Hepatocyte (in vitro differentiated cells): ENCODE data around the gene PLA2G4D. TPM values are rescaled to one million over a fixed set of nuclear protein-coding genes. Genes with fewer than 3 reads are reported as not detected.

Experiments
- DNase-seq: peaks from one replicate; pipeline ENCODE4 v3.0.0-alpha.2; 2016; ENCODE audit warnings: low spot score
- H2AFZ ChIP-seq: fragments of 200-600 bp; sonication (generic); 2 replicates; pipeline ENCODE4 v1.6.0; 2016; ENCODE audit warnings: antibody characterized with exemption, mild to moderate bottlenecking
- H3K27ac ChIP-seq: fragments of 200-600 bp; sonication (generic); 2 replicates; pipeline ENCODE4 v1.5.1; 2016; ENCODE audit warnings: mild to moderate bottlenecking
- H3K27me3 ChIP-seq: fragments of 200-600 bp; sonication (generic); 2 replicates; pipeline ENCODE4 v1.6.1; 2016
- H3K36me3 ChIP-seq: fragments of 200-600 bp; sonication (generic); replicated peaks from 2 replicates; pipeline ENCODE4 v1.5.1; 2016; ENCODE audit warnings: low read depth; ENCODE audit not compliant: insufficient read depth
- H3K4me1 ChIP-seq: fragments of 200-600 bp; sonication (generic); 2 replicates; pipeline ENCODE4 v1.5.1; 2016; ENCODE audit warnings: mild to moderate bottlenecking, moderate library complexity; ENCODE audit not compliant: insufficient read depth
- H3K4me2 ChIP-seq: fragments of 200-600 bp; sonication (generic); 2 replicates; pipeline ENCODE4 v1.6.0; 2016
- H3K4me3 ChIP-seq: fragments of 200-600 bp; sonication (generic); 2 replicates; pipeline ENCODE4 v1.5.1; 2016; ENCODE audit warnings: mild to moderate bottlenecking
- H3K79me2 ChIP-seq: fragments of 200-600 bp; sonication (generic); 2 replicates; pipeline ENCODE4 v1.6.0; 2017; ENCODE audit warnings: mild to moderate bottlenecking
- H3K9me2 ChIP-seq: fragments of 200-600 bp; sonication (generic); replicated peaks from 2 replicates; pipeline ENCODE4 v1.6.0; 2017; ENCODE audit warnings: mild to moderate bottlenecking; ENCODE audit not compliant: insufficient read depth
- H3K9me3 ChIP-seq: fragments of 200-600 bp; sonication (generic); 2 replicates; pipeline ENCODE4 v1.5.1; 2016; ENCODE audit warnings: low read depth, mild to moderate bottlenecking
- H4K20me1 ChIP-seq: fragments of 200-600 bp; sonication (generic); 2 replicates; pipeline ENCODE4 v1.6.0; 2016; ENCODE audit warnings: mild to moderate bottlenecking; ENCODE audit not compliant: insufficient read depth, poor library complexity, severe bottlenecking
- EZH2 ChIP-seq: fragments of 200-600 bp; sonication (generic); IDR thresholded peaks from 2 replicates; pipeline ENCODE4 v1.6.1; 2016; ENCODE audit warnings: antibody characterized with exemption, mild to moderate bottlenecking, borderline replicate concordance
- EZH2phosphoT487 ChIP-seq: fragments of 200-600 bp; sonication (generic); IDR thresholded peaks from one replicate; pipeline ENCODE4 v1.6.1; 2018; ENCODE audit warnings: antibody characterized with exemption, mild to moderate bottlenecking, low read depth, moderate library complexity; ENCODE audit not compliant: unreplicated experiment, severe bottlenecking
- WGBS: methylation state at CpG from one replicate; pipeline ENCODE4 v1.1.6; 2016; ENCODE audit warnings: low lambda C conversion rate; ENCODE audit errors: missing lambda C conversion rate; 5-methylcytosine and 5-hydroxymethylcytosine counted together
- polyA plus RNA-seq: library from polyadenylated mRNA; unstranded; fragments of >200 nt; fragmentation: Nextera tagmentation; extraction: Ambion mirVana; gene quantifications from 2 replicates; pipeline ENCODE4 v1.2.1, GENCODE V29; 2016
- total RNA-seq: library from RNA; depleted of rRNA; stranded (reverse); fragments of >200 nt; gene quantifications from 2 replicates; pipeline ENCODE4 v1.2.3, GENCODE V29; 2014
- TF ChIP-seq, protein P1 (sequence below): fragments of 200-600 bp; sonication (generic); IDR thresholded peaks from 2 replicates; pipeline ENCODE4 v1.5.1; 2016; ENCODE audit warnings: antibody characterized with exemption, mild to moderate bottlenecking; ENCODE audit not compliant: poor library complexity

Gene PLA2G4D
- total and polyA plus RNA-seq, 2 experiments from 2014 or later = 0.17 TPM; not detected in 1

DNA sequence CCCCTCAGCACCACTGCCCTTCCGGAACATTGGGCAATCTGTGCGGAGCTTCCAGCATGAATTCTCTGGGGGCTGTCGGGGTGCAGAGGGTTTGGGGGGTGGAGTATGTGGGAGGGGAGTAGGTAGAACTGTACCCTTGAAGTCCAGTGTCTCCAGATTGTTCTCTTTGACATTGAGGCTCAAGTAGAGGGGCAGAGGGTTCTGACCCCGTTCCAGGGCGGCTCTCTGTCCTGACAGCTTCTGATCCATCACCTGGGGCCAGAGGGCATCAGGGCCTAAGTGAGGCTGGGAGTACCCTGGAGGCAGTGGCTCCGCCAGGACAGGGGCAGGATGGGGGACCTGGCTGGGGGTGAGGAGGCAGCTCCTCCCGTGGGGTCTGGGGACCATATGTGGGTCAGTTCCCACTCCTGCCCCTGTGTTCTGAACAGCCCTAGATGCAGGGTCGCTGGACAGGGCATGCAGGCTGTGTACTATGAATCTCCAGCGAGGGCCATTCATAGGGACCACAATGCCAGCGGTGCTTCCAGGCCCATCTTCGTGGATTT, 22.1 kb downstream of the PLA2G4D start:
- H3K4me2 ChIP-seq = no peak overlapping the region
- no peak overlapping the region for H2AFZ ChIP-seq
- H3K9me2 ChIP-seq = no peaks in the 10 kb centered on the region
- H3K79me2 ChIP-seq = no peaks in the 10 kb centered on the region
- H3K27ac ChIP-seq = no peak overlapping the region
- H3K36me3 ChIP-seq = no peaks in the 10 kb centered on the region
- no peak for DNase-seq
- H3K4me1 ChIP-seq = no peaks in the 10 kb centered on the region
- TF ChIP-seq, protein P1, sequence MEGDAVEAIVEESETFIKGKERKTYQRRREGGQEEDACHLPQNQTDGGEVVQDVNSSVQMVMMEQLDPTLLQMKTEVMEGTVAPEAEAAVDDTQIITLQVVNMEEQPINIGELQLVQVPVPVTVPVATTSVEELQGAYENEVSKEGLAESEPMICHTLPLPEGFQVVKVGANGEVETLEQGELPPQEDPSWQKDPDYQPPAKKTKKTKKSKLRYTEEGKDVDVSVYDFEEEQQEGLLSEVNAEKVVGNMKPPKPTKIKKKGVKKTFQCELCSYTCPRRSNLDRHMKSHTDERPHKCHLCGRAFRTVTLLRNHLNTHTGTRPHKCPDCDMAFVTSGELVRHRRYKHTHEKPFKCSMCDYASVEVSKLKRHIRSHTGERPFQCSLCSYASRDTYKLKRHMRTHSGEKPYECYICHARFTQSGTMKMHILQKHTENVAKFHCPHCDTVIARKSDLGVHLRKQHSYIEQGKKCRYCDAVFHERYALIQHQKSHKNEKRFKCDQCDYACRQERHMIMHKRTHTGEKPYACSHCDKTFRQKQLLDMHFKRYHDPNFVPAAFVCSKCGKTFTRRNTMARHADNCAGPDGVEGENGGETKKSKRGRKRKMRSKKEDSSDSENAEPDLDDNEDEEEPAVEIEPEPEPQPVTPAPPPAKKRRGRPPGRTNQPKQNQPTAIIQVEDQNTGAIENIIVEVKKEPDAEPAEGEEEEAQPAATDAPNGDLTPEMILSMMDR = no peak
- no peak for TF ChIP-seq EZH2phosphoT487
- no peak for TF ChIP-seq EZH2
- WGBS = 91% methylated on average over 10 of the region's 11 CpGs
- H4K20me1 ChIP-seq = no peaks in the 10 kb centered on the region
- no peaks in the 10 kb centered on the region for H3K27me3 ChIP-seq
- H3K9me3 ChIP-seq = no peaks in the 10 kb centered on the region
- no peak overlapping the region for H3K4me3 ChIP-seq

DNA sequence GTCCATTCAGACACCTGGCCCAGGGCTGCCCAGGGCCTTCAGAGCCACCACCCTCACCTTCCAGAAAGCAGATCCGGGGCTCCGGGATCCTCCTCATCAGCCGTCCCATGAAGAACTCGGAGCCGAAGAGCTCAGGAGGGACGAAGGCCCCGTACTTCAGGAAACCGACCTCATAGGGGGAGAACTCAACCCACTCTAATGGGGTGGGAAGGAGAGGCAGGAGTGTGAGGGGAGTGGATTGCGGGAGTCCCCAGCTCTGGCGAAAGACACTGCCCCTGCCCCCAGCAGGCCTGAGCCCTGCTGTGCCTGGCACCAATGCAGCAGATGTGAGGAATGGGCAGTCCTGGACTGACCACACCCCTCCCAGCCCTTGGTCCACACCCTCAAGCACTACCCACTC, 22.6 kb downstream of the PLA2G4D start:
- Histone ChIP-seq H3K4me1 (no peaks in the 10 kb centered on the region), H3K4me3 (no peak overlapping the region), H2AFZ (no peak overlapping the region), H3K9me2 (no peaks in the 10 kb centered on the region), H3K4me2 (no peak overlapping the region), H3K27me3 (no peaks in the 10 kb centered on the region), H3K79me2 (no peaks in the 10 kb centered on the region), H4K20me1 (no peaks in the 10 kb centered on the region), H3K9me3 (no peaks in the 10 kb centered on the region), H3K36me3 (no peaks in the 10 kb centered on the region), H3K27ac (no peak overlapping the region)
- 94% methylated on average over 10 of the region's 10 CpGs for WGBS
- no peak for DNase-seq
- TF ChIP-seq EZH2phosphoT487 = no peak
- TF ChIP-seq, protein P1 = no peak

DNA sequence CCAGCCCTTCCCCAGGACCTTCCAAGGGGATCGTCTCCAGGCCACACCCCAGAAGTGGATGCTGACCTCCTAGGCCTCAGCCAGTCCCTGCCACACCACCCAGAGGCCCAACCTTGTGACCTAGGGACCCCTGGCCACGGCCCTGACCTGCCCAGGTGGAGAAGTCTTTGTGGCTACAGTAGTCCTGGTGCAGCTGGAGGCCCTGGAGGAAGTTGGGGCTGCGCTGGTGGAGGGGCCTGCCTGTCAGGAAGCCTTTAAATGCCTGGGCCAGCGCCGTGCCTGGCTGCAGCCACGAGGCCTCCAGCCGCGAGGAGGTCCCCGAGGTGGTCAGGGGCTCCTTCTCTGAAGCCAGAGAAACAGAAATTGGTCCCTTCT, 23.4 kb downstream of the PLA2G4D start:
- no peaks in the 10 kb centered on the region for H3K4me1 ChIP-seq
- H2AFZ ChIP-seq = no peak overlapping the region
- H3K9me3 ChIP-seq = no peaks in the 10 kb centered on the region
- TF ChIP-seq EZH2 (no peak), EZH2phosphoT487 (no peak)
- TF ChIP-seq, protein P1 = no peak
- no peak overlapping the region for H3K4me2 ChIP-seq
- H3K79me2 ChIP-seq = no peaks in the 10 kb centered on the region
- no peak overlapping the region for H3K27ac ChIP-seq
- no peaks in the 10 kb centered on the region for H3K9me2 ChIP-seq
- no peaks in the 10 kb centered on the region for H4K20me1 ChIP-seq
- H3K27me3 ChIP-seq = no peaks in the 10 kb centered on the region
- H3K36me3 ChIP-seq = no peaks in the 10 kb centered on the region
- H3K4me3 ChIP-seq = no peak overlapping the region
- WGBS = 88% methylated on average over 9 of the region's 9 CpGs
- DNase-seq = no peak
